HG03060 (cell line): ENCODE measurements around the gene VPS11.
"Not testable (repeated sequence)": the region's sequence is repeated elsewhere in the genome, so short reads cannot be mapped to it uniquely, and the experiment has no call there.

Experiments used
- ATAC-seq: cut with Tn5 transposase; IDR thresholded peaks from one replicate; pipeline ENCODE4 v1.9.1; 2021; ENCODE audit warnings: low read depth, moderate number of reproducible peaks; ENCODE audit not compliant: unreplicated experiment

VPS11 gene

GRCh38 chr11:119034813-119035212, 32.8 kb upstream of the VPS11 start:
- no peak for ATAC-seq

GRCh38 chr11:119038884-119039283, 28.7 kb upstream of the VPS11 start:
- ATAC-seq: no peak

- not testable (repeated sequence) for ATAC-seq
Measured at GRCh38 chr11:119039471-119039870, 28.1 kb upstream of the VPS11 start.

- ATAC-seq: no peak
Measured at GRCh38 chr11:119041821-119042514, 25.6 kb upstream of the VPS11 start.

GRCh38 chr11:119042927-119043326, 24.7 kb upstream of the VPS11 start:
- ATAC-seq: no peak

- no peak for ATAC-seq
Measured at GRCh38 chr11:119044708-119045107, 22.9 kb upstream of the VPS11 start.

GRCh38 chr11:119046489-119046888, 21.1 kb upstream of the VPS11 start:
- no peak for ATAC-seq

GRCh38 chr11:119047205-119047604, 20.4 kb upstream of the VPS11 start:
- ATAC-seq: no peak

- ATAC-seq: no peak
Measured at GRCh38 chr11:119048644-119049043, 19.0 kb upstream of the VPS11 start.

GRCh38 chr11:119049081-119049480, 18.5 kb upstream of the VPS11 start:
- ATAC-seq: no peak

- ATAC-seq: no peak
Measured at GRCh38 chr11:119051440-119052162, 16.0 kb upstream of the VPS11 start.

GRCh38 chr11:119052163-119052814, 15.3 kb upstream of the VPS11 start:
- ATAC-seq: no peak

- no peak for ATAC-seq
Measured at GRCh38 chr11:119054418-119054817, 13.2 kb upstream of the VPS11 start.

- ATAC-seq: no peak
Measured at GRCh38 chr11:119055901-119056300, 11.7 kb upstream of the VPS11 start.

GRCh38 chr11:119056421-119056999, 11.1 kb upstream of the VPS11 start:
- ATAC-seq: no peak

- peak; percentile 63 for ATAC-seq
Measured at GRCh38 chr11:119057000-119057769, 10.4 kb upstream of the VPS11 start, which contains the start of gene HYOU1. Gene HYOU1, minus strand, starts transcription at chr11:119057205. Its CDS starts 1,045 bp downstream, at chr11:119056160.

GRCh38 chr11:119059128-119059527, 8.5 kb upstream of the VPS11 start:
- ATAC-seq: not testable (repeated sequence)

- ATAC-seq: no peak
Measured at GRCh38 chr11:119061256-119061655, 6.4 kb upstream of the VPS11 start.

- ATAC-seq: no peak
Measured at GRCh38 chr11:119062779-119063178, 4.8 kb upstream of the VPS11 start.

GRCh38 chr11:119065369-119065768, 2.2 kb upstream of the VPS11 start:
- no peak for ATAC-seq
